Amygdala (tissue), 56 donors: ENCODE measurements around the gene HOOK2.

Source experiments
- DNase-seq, 56 donors: peaks; one replicate each; lab custom pipeline; 2025; lab: John Stamatoyannopoulos, UW

Gene HOOK2

DNA sequence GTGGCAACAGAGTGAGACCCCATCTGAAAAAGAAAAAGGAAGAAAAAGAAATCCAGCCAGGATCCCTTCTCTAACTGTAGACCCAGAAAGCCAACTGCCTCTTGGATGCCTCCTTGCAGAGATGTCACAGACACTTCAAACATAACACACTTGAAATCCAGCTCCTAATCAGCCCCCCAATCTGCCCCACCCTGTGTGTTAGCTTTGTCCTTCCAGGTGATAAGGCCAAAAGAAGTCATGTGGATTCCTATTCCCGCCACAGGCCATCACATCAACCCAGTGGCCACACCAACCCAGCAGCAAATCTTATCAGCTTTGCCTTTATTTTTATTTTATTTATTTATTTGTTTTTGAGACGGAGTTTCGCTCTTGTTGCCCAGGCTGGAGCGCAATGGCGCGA is 15.7 kb downstream of the HOOK2 start:
- DNase-seq = no peak

- DNase-seq = peak in 44 of 56 donors; percentile 3 to 72 (median 32)
Observed at GRCh38 chr19:12757544-12758274, 17.6 kb downstream of the HOOK2 start.

DNA sequence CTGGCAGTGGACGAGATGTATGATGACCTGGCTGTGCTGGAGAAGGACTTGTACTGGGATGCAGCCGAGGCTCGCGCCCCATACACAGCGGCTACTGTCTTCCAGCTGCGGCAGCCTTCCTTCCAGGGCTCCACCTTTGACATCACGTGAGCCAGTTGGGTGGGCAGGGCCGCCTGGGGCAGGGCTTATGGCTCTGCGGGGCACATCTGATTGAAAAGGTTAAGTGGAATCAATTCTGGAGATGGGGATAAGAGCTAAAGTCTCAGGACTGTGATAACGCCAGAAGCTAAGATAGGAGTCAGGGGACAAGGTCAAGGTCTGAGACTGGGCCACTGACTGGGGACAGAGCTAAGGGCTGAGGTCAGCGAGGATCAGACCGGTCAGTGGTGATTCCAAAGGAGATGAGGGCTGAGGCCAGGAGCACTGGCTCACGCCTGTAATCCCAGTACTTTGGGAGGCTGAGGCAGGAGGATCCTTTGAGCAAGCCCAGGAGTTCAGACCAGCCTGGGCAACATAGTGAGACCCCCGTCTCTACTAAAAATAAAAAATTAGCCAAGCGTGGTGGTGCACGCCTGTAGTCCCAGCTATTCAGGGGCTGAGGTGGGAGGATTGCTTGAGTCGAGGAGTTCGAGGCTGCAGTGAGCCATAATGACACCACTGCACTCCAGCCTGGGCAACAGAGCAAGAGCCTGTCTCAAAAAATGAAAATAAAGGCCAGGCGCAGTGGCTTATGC is 19.0 kb downstream of the HOOK2 start:
- DNase-seq = no peak

- no peak for DNase-seq
Observed at GRCh38 chr19:12754465-12755196, 20.7 kb downstream of the HOOK2 start.

- DNase-seq = no peak
Observed at GRCh38 chr19:12752056-12752781, 23.1 kb downstream of the HOOK2 start.

DNA sequence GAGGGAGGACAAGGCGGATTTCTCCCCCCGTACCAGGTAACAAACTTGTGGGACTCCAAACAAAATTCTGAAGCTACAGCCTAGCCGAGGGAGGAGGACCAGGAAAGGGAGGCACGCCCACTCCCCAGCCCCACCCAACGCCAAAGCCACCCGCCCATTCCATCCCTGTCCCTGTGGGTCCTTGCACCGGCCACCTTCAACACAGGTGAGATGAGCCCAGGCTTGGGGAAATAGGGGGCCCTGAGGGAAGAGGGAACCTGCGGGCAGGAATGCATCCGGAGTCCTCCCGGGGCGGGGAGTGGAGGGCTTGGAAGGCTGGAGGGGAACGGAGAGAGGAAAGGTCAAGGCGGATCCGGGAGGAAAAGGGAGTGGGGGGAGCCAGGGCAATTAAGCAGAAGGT is 23.7 kb downstream of the HOOK2 start, which contains the start of gene BEST2:
Gene BEST2, plus strand, starts transcription at position 157 of the 400 bp plus-strand sequence. CDS start 802 bp downstream, outside the sequence.
- no peak for DNase-seq

GRCh38 chr19:12750851-12751250 is 24.5 kb downstream of the HOOK2 start:
- no peak for DNase-seq

DNA sequence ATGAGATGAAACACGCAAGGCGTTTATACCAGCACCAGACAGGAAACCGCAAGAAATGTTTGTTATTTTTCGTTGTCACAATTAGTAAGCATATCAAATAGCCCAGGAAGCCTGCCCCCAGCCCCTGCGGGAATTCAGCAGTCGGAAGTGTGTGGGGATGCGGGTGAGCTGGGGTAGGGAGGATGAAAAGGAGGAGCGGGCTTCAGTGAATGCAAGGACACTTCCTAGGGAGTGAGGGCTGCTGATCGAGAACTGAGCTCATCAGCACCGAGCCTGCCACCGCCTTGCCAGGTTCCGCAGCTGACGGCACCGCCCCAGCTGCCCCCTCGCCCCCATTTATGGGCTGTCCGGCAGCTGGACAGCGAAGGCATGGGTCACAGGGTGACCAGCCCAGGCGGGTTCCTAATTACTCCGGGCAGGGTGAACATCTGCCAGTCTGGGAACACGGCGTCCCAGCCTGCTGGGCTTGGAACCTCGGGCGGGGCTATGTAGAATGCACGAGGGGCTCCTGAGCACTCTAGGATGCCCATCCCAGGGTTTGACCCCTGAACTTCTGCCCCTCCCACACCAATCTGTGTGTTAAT is 25.3 kb downstream of the HOOK2 start:
- no peak for DNase-seq

- no peak for DNase-seq
Observed at GRCh38 chr19:12748489-12748888, 26.9 kb downstream of the HOOK2 start.

DNA sequence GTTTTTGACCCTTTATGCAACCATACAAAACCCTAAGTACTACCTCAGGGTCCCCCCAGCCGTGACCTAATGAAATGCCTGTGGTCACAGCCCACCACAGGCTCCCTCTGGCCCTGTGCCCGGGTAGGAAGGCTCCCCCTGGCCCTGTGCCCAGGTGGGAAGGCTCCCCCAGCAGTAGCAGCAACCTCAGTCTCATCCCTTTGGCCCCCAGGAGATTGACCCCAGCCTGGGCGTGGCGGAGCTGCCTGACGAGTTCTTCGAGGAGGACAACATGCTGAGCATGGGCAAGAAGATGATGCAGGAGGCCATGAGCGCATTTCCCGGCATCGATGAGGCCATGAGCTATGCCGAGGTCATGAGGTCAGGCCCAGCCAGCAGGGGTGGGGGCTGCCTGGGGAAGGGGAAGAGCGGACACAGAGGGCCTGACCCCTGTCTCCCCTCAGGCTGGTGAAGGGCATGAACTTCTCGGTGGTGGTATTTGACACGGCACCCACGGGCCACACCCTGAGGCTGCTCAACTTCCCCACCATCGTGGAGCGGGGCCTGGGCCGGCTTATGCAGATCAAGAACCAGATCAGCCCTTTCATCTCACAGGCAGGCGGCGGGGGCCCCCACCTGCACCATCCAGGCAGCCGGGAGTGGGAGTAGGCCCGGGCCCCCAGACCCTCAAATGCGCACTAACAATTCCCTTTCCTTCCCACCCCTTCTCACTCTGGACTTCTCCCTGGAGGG is 30.0 kb downstream of the HOOK2 start:
- no peak for DNase-seq

GRCh38 chr19:12737835-12738351 is 37.5 kb downstream of the HOOK2 start:
- no peak for DNase-seq

DNA sequence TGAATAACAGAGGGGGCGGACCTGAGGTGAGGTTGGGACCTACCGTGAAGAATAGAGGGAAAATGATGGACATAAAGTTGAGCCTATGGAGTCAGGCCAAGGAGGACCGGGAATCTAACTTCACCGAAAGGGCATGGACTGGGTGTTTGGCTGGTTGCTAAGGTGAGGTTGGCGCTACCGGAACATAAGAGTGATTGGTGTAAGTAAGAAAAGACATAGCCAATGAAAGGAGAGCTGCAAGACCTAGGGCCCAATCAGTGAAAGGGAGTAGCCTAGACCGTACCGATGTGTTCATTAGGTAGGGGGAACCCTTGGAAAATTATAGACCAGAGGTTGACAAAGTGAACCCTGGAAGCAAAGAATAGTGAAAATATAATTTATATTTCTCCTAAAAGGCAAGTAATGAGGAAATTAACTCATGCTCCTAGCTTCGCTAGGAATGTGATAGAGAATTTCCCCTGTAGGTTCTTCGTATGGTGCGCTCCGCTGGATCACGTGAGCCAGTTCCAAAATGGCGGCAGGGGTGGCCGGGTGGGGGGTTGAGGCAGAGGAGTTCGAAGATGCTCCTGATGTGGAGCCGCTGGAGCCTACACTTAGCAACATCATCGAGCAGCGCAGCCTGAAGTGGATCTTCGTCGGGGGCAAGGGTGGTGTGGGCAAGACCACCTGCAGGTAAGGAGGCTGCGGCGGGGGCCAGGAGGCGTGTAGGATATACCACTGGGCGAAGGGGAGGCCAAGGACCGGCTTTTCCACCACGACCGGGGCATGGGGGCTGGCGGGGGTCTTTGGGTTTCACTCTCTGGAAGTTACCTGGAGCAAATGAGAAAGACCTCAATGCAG is 38.1 kb downstream of the HOOK2 start, which contains the start of gene GET3:
Gene GET3, plus strand, starts transcription at position 503 of the 840 bp plus-strand sequence. Its CDS starts 9 bp downstream, at position 512.
- DNase-seq = peak in 55 of 56 donors; percentile 31 to 98 (median 86)

DNA sequence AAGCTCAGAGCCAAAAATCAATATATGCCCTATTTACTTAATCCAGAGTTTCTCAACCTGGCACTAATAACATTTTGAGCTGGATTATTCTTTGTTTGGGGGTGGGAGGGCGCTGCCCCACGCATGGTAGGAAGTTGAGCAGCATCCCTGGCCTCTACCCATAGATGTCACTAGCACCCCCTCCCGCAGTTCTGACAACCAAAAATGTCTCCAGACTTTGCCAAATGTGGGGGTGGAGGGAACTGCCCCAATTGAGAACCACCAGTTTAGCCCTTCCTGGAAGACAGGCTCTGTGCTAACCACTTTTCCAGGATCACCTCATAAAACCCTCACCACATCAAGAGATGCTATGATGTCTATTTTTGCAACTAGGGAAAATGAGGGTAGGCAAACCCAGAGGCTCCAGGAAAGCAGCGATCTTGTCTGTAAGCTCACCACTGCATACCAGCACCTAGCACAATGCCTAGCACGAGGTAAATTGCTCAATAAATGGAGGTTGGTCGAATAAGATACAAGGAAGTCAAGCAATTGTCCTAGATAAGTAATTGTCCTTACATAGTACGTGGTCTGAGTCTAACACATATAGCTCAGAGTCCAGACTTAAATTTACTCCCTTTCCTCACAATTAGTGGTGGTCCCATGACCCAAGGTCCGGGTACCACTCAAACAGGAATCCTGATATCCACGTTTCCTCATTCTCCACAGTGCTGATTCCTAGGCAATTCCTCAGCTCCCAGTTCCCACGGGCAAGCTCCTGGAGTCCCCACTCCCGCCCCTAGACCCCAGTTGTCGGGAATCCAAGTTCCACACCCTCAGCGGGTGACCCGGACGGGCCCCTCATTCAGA is 41.8 kb downstream of the HOOK2 start:
- DNase-seq = peak in 3 of 56 donors; percentile 1 to 19 (median 5)

GRCh38 chr19:12731337-12731736 is 44.0 kb downstream of the HOOK2 start:
- DNase-seq = no peak

DNA sequence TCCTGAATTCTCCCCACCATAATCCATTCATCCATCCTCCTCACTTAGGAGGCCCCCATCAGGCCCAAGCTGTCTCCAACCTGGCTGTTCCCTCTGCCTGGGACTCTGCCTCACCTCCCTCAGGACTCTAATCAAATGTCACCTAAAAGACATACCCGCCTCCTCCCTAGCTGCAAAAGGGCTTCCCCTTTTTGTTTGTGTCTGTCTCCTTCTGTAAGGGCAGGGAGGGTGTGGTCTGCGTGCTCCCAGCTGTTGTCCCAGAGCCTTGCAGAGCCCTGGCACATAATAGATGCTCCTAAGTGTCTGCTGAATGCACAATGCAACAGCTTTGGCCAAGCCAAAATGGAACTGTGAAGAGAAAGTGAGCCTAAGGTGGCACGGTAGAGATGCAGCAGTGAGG is 45.3 kb downstream of the HOOK2 start:
- DNase-seq = no peak

DNA sequence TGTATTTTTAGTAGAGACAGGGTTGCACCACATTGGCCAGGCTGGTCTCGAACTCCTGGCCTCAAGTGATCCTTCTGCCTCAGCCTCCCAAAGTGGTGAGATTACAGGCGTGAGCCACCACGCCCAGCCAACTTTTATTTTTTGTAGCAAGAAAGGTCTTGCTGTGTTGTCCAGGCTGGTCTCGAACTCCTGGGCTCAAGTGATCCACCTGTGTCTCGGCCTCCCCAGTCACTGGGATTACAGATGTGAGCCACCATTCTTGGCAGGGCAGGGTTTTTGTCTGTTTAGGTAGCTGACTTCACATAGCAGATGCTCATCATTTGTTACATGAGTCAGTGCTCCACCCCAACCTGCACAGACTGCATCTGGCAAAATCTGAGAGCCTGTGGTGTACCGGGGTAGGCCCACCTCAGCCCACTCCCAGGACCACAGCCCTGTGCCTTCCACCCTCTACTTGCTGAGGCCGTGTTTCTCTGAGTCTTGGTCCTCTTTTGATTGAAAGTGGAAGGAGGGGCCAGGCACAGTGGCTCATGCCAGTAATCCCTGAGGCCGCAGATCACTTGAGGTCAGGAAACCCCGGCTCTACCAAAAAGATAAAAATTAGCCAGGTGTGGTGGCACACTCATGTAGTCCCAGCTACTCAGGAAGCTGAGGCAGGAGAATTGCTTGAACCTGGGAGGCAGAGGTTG is 47.5 kb downstream of the HOOK2 start:
- DNase-seq = no peak

DNA sequence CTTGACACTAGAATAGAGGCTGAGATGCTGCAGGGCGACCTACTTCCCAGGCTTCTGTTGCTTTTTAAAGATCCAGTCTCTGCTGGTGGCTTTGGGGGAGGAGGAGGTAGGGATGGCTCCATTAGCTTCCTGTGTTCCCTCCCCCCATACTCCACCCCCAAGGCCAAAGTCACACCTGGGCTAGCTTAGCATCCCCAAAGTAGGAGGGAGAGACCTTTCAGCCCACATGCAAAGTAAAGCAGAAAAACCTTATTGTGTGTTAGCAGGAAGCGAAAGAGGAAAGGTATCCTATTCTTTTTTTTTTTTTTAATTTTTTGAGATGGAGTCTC is 48.4 kb downstream of the HOOK2 start:
- DNase-seq = no peak
